HPDE6-E6E7 (cell line): ENCODE measurements around the gene METRN.
A peak's percentile ranks its signal among the peaks of the same experiment; 100 is the strongest.

Experiments used
- DNase-seq: peaks from one replicate; pipeline ENCODE4 v3.0.0; 2011; ENCODE audit warnings: missing footprints; ENCODE audit errors: extremely low spot score

METRN gene

DNA sequence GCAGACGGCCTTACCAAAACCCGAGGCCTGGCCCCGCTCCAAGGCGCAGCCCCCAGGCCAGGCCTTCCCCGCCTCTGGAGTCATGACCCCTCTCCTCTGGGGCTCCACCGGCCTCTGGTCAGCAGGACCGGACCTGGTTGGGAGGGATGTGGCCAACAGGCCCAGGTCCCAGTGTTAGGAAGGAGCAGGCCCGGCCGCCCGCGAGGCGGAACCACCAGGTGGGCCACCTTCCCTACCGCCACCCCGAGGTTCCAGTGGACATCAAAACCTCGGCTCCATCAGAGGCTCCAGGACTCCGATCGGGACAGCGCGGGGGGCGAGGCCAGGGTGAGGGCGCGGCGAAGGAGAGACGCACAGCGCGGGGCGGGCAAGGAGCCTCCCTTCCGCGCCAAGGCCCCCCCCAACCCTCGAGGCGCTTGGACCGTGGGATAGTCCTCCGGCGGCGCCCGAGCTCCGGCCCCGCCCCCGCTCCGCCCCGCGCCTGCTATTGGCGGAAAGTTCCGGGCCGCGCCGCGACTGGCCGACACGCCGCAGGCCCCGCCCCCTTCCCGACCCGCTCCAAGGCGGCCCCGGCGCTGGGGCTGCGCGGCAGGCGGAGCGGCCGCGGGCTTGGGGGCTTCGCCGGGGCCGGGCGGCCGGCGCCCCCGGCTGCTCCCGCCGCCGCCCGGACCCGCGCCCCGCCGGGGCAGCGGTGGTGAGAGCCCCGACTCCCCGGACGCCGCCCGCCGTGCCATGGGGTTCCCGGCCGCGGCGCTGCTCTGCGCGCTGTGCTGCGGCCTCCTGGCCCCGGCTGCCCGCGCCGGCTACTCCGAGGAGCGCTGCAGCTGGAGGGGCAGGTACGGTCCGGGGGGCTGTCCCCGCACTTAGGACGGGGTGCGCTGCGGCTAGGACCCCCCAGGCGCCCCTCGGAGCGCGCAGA is at the start of gene METRN:
Gene METRN (plus strand): TSS at position 561 of the 919 bp plus-strand sequence. CDS start 172 bp downstream, at position 733.
- DNase-seq: peak; percentile 67

GRCh38 chr16:666572-666971 is 48.3 kb upstream of the METRN start:
- no peak for DNase-seq

DNA sequence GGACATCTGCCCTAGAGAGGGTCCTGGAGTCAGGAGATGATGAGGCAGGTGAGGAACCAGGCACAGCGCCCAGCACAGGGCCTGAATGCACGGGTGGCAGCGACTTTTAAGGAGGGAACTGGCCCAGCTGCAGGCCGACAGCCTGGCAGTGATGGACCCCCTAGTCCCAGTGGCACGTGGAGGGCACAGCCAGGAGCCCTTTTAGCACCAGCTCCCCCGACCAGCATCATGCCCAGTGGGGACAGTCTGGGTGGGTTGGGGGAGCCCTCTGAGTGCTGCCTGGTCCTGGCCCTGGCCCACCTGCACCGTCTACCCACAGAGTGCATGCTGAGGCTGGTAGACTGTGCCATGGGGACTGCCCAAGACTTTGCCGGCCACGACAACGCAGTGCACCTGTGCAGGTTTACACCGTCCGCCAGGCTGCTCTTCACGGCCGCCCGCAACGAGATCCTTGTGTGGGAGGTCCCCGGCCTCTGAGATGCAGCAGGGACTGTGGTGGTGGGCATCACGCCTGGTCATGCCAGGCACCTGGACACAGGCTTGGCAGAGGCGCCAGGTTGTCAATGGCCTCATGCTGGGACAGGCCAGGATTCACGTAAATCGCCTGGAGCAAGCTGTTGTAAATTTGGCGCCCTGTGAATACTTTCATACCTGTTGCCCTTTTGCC is 47.7 kb upstream of the METRN start:
- no peak for DNase-seq

- DNase-seq: peak; percentile 76
These were observed 47.0 kb upstream of the METRN start, which contains the start of gene RHOT2 for GRCh38 chr16:667780-668518. RHOT2 (plus strand) TSS chr16:668132; CDS start chr16:668200, 68 bp downstream.

GRCh38 chr16:668519-669171 is 46.3 kb upstream of the METRN start:
- no peak for DNase-seq

DNA sequence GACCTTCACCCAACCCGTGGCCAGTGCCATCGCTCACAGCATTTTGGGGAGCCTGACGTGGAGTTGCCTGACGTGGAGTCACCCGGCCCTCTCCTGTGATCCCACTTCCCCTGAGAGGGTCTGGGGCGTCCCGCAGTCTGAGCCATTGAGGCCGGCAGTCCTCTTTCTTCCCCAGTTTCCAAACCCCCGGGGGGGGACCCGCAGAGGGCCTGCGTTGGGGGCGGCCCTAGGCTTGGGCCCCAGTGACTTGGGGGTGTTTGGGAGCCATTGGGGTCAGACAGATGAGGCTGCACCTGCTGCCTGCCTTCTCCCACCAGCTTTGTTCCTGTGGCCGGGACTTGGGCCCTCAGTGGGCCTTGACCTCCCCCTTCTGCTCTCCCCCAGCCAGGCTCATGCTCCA is 45.3 kb upstream of the METRN start:
- DNase-seq: no peak

- DNase-seq: no peak
These were observed 44.2 kb upstream of the METRN start for GRCh38 chr16:670485-671352.

- DNase-seq: no peak
These were observed 43.4 kb upstream of the METRN start for GRCh38 chr16:671353-672131.

DNA sequence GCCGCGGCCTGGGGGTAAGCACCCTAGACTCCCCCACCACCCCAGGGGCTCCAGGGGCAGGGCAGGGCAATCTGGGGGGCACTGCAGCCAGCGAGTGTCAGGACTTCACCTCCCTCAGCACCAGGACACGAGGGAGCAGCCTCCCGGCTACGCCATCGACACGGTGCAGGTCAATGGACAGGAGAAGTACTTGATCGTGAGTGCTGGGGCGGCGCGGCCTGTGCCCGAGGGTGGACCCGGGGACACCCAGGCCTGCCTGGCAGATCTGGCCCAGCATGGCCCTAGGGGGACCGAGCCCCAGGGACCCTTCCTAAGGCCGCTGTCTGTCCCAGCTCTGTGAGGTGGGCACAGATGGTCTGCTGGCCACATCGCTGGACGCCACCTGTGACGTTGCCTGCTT is 42.5 kb upstream of the METRN start:
- no peak for DNase-seq

GRCh38 chr16:672851-673250 is 42.1 kb upstream of the METRN start:
- no peak for DNase-seq

- DNase-seq: no peak
These were observed 41.4 kb upstream of the METRN start for GRCh38 chr16:673399-673991.

DNA sequence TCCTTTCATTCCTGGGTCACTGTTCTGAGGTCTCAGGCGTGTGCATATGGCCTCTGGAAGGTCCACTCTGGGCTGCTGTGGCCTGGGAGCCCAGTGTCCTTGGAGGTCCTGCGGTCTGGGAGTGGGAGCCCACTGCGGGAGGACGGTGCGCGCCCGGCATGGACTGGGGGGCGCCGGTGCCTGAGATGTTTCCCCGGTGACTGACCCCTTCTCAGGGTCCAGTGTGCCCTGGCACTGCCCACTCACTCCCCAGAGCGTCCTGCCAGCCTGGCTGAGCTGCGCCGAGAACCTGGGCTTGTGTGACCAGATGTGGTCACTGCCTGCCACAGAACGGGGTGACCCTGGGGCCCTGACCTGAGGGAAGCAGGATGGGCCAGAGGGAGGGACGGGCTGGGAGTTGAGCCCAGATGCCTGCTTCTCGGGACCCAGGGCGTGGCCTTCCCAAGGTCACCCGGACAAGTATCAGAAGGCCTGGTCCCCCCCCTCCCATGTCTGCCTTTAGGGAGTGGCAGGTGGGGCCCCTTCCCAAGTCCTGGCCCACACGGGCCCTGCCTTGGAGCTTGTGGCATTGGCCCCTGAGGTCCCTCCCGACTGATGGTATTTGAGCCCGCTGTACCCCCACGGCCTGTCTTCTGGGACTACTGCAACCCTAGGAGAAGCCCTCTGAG is 40.6 kb upstream of the METRN start:
- DNase-seq: no peak

GRCh38 chr16:674968-675883 is 39.7 kb upstream of the METRN start, which contains the start of gene RHBDL1:
RHBDL1 (plus strand) TSS chr16:675671; CDS start chr16:675791, 120 bp downstream.
- no peak for DNase-seq

DNA sequence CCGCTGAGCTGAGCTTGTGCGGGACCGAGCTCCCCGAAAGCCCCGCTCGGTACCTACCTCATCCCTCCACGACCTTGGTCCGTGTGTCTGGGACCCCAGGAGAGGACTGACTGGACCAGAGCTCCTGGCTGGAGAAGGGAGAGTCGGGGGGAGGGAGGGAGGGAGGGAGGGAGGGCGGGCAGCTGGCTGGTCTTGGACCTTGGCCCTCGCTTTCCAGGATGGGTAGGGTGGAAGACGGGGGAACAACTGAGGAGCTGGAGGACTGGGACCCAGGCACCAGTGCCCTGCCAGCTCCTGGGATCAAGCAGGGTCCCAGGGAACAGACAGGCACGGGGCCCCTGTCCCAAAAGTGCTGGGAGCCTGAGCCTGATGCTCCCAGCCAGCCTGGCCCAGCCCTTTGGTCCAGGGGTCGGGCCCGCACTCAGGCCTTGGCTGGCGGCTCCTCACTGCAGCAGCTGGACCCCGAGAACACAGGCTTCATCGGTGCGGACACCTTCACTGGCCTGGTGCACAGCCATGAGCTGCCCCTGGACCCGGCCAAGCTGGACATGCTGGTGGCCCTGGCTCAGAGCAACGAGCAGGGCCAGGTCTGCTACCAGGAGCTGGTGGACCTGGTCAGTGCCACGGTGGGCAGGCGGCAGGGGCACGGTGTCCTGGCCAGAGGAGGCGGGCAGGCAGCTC is 38.9 kb upstream of the METRN start:
- no peak for DNase-seq

DNA sequence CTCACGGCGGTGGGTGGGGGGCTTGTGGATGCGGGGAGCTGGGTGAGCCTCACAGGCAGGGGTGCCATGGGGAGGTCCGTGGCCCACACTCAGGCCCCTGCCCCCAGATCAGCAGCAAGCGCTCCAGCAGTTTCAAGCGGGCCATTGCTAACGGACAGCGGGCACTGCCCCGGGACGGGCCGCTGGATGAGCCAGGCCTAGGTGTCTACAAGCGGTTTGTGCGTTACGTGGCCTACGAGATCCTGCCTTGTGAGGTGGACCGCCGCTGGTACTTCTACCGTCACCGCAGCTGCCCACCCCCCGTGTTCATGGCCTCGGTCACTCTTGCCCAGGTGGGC is 38.4 kb upstream of the METRN start:
- no peak for DNase-seq

GRCh38 chr16:676913-677312 is 38.0 kb upstream of the METRN start:
- peak; percentile 91 for DNase-seq
